Measurements from ENCODE around the gene TRAPPC2L.

Gene TRAPPC2L

DNA sequence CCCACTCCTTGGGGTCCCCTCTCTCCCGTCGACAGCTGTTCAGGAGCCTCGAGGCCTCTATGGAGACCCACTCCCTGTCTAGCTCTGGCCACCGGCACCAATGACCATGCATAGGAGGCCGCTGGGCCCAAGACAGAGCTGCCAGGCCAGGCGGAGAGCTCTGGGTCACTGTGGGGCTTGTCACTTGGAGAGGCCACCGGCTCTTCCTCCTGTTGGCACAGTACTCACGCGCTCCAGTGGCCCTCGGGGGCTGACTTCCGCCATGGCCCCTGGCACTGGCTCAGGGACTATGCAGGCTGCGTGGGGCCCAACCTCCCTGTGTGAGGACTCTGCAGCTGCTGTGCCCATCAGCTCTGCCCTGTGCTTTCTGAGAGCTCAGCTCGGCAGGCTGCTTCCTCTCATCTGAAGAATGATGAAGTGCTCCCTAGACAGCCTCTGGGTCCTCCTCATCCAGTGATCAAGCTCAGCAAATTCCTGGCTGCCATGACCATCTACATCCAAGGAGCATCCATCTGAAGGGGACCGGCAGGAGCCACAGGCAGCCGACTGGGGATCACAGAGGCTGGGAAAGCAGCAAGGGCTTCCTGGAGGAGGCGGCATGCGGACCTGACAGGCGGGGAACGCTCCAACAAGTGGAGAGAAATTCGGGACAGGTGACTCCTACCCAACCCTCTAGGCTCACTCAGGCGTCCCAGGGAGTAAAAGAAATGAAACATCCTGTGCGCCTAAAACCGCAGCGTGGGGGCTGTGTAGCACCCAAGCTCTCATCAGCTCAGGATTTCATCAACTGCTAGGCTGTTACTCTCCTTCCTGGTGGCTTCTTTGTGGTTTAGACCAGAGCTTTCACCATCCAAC lies 17.0 kb upstream of the TRAPPC2L start:
- no peak for DNase-seq

DNA sequence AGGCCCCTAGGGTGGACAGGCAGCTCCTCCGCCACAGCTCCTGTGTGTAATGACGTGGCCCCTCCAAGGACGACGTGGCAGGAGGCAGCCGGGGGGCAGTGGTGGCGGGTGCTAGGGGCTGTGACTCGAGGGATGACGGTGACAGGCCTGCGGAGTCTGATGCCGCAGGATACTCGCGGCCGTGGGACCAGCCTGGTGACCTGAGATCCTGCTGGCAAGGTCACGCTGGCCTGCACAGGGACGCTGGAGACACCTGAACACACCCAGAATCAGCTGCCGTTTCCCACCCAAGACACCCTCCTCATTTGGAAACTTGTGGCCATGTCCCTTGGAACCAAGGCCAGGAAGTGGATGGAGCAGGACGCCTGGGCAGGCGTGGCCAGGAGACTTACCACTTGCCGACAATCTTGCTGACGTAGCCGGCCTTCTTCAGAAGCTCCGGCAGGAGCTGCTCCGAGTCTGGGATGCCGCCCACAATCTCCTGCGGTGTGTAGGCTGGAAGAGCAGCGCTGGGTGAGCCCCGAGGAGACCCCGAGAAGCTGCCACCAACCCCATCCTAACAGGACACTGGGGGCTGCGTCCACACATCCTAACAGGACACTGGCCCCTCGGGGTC lies 16.2 kb upstream of the TRAPPC2L start:
- DNase-seq = no peak

GRCh38 chr16:88841521-88842307 lies 15.2 kb upstream of the TRAPPC2L start:
- DNase-seq = no peak

DNA sequence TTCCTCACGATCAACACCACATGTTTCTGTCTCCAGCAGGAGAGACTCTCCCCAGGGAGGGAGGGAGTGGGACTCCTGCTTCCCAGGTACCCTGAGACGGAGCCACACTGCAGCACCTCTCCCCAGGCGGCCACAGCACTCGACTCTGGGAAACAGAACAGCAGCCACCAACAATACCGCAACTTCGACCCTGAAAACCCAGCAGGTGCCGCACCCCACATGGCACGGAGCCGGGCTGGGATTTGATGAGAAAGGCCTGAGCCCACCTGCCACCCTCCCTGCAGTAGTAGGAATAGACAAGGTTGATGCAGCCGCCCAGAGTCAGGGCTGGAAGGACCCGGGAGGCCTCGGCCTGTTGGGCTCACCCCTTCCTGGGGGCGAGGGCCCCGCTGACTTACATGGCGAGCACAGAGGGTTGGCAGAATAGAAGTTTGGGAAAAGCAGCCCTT lies 14.6 kb upstream of the TRAPPC2L start:
- no peak for DNase-seq

DNA sequence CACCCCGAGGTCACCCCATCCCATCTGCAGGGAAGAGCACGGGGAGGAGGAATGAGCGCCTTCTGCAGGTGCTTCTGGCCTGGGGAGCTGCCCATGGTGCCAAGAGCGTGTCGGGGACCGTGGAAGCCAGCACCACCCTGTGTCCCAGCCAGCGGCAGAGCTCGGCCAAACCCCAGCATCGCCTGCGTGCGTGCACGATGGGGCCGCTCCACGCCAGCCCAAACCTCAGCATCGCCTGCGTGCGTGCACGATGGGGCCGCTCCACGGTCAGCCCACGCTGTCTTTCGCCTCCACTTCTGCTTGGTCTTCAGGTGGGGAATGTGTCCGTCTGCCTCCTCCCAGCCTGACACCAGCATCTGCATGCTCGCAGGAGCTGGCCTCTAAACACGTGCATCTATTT lies 14.1 kb upstream of the TRAPPC2L start:
- DNase-seq = no peak

DNA sequence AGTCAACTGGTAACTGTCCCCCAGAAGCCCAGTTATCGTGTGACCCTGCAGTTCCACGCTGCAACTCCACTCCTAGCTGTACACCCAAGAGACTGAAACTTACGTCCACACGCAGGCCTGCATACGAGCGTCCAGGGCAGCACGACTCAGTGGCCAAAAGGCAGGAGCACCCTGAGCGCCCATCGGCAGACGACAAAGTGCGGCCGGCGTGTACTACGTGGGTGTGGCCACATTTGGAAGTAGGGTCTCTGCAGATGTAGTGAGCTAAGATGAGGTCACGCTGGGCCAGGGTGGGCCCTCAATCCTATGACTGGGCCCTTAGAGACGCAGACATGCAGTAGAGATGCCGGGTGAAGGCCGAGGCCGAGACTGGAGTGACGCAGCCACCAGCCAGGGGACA lies 13.7 kb upstream of the TRAPPC2L start:
- DNase-seq = no peak

GRCh38 chr16:88844419-88845036 lies 12.4 kb upstream of the TRAPPC2L start:
- DNase-seq = peak in 1 of 14 donors; percentile 15

GRCh38 chr16:88846088-88846487 lies 10.8 kb upstream of the TRAPPC2L start:
- no peak for DNase-seq

DNA sequence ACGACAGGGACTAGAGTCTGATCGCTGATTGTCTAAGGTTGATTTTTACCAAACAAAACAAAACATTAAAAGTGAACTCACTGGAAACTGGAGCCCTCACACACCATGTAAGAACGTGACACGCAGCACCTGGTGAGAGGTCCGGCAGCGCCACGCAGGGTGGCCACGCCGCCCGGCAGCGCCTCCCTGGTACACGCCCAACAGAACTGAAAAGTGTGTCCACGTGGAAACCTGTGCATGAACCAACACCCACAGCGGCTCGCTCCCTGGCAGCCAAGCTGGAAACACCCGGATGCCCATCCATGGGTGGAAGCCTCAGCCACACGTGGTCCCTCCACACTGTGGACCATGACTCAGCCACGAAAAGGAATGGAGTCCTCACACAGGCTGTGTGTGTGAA lies 9.3 kb upstream of the TRAPPC2L start:
- DNase-seq = no peak

DNA sequence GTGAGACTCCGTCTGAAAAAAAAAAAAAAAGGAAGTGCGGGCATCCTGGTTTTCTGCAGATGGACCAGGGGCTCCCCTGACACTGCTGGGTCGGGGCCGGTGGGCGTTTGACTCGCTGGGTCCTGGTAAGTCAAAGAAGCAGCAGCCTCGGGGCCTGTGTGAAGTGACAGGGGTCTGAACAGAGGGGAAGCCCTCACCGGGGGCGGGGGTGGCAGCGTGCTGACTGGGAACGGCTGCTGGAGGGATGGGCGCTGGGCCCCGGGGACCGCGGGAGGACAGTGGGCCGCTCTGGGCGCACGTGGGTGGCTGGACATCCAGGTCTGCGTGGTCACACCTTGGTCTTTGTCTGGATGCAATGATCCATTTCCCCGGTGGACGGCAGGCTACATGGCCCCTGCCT lies 8.4 kb upstream of the TRAPPC2L start:
- no peak for DNase-seq

DNA sequence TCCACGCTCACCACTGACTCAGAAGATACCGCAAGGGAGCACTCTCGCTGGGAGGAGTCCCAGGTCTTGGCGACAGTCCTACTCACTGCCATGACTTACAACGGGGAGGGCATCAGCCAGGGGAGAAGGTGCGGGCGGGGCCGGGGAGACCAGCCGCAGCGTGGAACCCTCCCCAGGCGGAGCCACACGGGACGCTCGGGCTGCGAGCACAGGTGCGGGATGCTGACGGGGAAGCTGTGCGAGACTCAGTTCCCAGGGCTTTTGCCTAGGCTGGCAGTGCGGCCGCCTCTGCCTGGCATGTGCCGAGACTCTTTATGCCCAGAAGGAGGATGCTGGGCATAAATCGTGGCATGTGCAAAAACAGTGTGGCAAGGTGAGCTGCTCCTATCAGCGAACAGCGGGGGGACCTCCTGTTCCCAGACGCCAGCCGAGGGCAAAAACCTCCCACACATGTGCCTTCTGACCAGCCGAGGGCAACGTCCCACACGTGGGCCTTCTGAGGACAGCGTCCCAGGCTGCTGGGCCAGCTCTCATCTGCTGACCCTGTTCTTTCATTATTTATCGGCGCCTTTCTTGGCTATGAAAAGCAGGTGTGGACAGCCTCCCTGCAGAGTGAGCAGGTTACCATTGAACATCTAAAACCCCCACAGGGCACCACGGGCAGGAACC lies 6.3 kb upstream of the TRAPPC2L start:
- DNase-seq = no peak

- no peak for DNase-seq
These were observed 5.3 kb upstream of the TRAPPC2L start for GRCh38 chr16:88851616-88852015.

DNA sequence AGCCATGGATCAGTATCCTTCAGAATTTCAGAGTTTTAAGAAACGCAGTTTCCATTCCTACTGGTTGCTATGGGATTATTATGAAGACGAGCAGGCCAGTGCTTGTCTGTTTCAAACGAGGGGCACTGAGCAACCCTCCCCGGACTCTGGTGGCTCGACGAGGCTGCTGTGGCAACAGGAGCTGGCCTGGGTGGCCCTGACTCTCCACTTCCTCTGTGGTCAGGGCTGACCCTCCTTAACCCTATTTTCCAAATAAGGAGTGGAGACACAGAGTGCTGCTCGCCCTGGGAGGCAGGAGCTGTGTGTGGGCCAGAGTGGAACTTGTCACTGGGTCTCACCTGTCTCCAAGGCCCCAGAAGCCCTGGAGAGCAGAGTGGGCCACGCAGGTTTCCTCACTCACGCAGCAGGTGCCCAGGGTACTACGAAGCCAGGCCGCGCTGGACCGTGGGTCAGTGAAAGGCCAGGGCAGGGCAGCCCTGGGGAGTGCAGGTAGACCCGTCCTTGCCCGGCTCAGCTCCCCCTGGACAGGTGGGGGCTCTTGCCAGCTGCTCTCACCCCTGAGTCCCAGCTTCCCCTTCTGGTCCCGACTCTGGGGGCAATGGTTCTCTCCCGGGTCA lies 3.5 kb upstream of the TRAPPC2L start:
- DNase-seq = no peak

GRCh38 chr16:88854306-88855111 lies 2.4 kb upstream of the TRAPPC2L start:
- no peak for DNase-seq

DNA sequence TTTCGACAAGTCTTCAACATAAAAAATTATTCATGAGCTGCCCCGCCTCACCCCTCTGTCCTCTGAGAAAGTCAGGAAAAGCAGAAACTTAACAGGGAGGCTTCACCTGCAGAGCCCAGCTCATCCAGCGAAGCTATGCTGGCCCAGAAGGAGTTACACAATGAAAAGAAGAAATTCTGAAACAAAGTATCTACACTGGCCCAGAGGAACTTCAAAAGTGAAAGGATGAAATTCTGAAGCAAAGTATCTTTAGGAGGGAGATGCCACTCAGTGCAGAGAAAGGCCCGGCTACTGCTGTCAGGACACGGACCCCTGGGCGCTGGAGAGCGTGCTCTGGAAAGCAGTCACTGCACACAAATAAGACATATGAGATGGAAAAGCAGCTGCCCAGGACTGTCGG lies 1.8 kb upstream of the TRAPPC2L start:
- no peak for DNase-seq

DNA sequence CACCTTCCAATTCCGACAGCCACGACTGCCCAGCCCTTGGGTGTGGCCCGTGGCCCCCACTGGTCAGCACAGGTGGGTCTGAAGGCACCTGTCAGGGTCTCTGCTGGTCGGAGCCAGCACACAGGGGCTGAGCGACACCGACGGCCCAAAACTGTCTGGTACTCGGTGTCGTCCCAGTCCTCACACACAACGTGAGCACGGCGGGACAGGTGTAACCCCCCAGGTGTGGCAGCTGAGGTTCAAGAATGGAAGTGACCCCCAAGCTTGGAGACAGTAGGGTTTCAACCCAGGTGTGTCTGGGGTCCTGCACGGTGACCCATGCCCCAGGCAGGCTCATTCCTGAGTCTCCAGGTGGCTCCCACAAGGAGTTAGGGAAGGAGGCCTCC lies 1.2 kb upstream of the TRAPPC2L start:
- DNase-seq = no peak

DNA sequence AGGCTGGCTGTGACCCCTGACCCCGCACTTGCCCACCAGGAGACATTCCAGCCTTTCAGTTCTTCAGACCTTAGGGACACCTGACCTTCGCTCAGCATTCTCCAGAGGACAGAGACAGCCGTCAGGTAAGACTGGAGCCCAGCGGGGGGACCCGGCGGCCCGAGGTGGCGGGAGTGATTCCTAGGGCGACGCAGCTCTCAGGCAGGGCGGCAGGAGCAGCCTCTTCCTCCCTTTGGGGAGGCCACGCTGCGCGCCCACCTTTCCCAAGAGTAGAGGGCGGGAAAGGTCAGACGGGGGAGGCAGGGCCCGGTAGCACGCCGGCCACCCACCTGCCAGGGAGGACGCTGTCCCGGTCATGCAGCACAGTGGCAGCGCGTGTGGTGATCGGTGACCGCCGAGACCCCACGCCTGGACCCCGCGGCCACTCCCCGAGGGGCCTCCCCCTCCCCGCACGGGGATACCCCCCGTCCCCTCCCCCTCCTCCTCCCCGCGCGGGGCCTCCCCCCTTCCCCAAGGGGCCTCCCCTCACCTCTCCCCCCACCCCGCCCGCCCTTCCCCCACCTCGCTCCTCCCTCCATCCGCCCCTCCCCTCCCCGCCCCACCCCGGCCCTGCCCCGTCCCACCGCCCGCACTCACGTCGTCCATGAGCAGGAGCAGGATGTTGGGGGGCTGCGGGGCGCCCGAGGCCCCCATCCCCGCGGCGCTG lies 652 bp upstream of the TRAPPC2L start:
- DNase-seq = no peak

- DNase-seq = peak in 13 of 14 donors; percentile 18 to 73 (median 55)
These were observed 907 bp downstream of the TRAPPC2L start for GRCh38 chr16:88857728-88858339.

DNA sequence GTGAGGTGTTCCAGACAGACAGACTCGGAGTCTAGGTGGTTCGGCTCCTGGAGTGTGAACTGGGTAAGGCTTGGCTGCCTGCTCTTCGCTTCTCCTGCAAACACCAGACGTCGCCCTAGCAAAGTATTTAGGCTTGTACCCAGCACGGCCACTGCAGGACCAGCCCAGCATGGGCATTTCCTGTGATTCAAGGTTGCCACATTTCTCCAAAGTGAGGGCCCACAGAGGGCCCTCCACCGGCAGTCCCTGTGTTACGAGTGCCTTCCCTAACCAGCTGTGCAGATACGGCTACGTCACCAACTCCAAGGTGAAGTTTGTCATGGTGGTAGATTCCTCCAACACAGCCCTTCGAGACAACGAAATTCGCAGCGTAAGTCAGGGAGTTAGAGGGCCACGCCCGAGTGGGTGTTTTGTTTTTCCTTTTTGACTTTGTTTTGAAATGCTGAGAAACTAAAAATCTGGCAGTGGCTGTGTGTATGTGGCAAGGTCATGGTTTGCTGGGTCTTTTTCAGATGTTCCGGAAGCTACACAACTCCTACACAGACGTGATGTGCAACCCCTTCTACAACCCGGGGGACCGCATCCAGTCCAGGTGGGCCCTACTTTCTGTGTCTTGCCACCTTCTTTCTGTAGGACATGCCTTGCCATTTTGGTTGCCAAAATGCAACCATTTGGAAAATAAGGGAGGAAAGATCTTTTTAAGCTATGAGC lies 2.6 kb downstream of the TRAPPC2L start:
- DNase-seq = no peak
